ENCODE measurements around the gene DLK1.

Gene DLK1

DNA sequence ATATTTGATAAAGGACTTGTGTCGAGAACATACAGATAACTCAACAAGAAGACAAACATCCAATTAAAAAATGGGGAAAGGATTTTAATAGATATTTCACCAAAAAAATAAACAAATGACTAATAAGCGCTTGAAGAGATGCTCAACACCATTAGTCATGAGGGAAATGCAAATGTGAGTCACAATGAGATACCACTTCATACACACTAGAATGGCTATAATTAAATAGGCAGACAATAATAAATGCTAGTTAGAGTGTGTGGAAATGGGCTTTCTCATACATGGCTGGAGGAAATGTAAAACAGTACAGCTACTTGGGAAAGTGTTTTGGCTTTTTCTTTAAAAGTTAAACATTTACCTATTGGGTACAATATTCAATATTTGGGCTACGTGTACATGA is 34.8 kb downstream of the DLK1 start:
- no peak for DNase-seq (ENCODE audit: low read depth, low spot score)

- DNase-seq (ENCODE audit: low read depth, low spot score) = no peak
Measured at GRCh38 chr14:100762089-100762515, 35.4 kb downstream of the DLK1 start.

DNA sequence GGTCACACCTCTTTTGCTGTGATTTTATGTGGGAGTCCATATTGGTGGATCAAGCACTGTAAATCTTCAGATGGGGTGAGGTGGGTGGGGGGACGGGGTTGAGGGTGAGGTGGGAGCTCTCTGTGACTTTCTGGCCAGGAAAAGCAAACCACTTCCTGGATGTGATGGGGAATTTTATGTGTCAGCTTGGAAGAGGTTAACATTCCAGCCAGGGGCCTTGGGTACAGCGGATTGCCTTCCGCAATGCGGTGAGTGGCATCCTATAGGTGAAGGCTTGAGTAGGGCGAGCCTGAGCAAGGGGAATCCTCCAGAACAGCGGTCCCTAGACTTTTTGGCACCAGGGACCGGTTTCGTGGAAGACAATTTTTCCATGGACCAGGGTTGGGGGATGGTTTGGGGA is 36.2 kb downstream of the DLK1 start:
- DNase-seq (ENCODE audit: low read depth, low spot score) = no peak

DNA sequence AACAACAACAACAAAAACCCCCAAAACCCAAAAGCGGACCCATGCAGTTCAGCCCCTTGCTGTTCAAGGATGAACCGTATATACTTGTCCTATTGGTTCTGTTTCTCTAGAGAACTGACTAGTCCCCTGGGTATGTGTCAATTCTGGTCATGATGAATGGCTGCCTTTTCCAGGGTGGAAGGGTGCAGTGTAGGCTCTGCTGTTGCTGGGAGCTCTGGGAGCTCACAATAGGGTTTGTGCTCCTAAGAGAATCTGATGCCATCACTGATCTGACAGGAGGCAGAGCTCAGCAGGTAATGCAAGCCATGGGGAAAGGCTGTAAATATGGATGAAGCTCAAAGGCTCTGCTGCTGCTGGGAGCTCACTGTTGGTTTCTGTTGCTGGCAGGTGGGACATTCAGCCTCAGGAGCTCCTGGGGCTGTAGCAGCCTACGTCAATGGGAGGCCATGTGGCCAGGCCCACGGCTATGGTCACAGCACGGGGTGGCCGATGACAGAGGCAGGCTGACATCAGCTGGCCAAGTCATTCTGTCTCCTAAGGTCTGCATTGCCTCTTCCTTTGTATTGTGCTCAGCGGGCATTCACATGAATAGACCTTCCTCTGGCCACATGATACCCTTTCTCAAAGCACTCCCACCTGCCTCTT is 37.9 kb downstream of the DLK1 start:
- peak; percentile 89 for DNase-seq (ENCODE audit: low read depth, low spot score)

DNA sequence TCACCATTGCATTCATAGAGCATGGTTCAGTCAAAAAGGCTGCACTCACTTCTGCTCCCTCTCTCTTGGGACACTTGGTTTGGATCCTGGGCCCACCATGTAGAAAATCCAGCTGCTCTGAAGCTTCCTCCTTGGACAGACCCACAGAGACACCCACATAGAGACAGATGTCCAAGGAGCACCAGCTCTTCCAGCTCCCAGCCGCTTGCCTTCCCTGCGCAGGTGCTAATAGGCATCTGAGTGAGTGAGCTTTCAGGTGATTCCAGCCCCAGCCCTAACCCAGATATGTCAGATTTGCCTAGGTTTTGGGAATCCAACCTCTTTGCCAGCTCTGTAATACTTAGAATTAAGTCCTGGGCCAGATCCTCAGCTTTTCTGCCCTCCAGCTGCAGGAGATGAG is 38.6 kb downstream of the DLK1 start:
- no peak for DNase-seq (ENCODE audit: low read depth, low spot score)

GRCh38 chr14:100765991-100766390 is 39.3 kb downstream of the DLK1 start:
- DNase-seq (ENCODE audit: low read depth, low spot score) = no peak

DNA sequence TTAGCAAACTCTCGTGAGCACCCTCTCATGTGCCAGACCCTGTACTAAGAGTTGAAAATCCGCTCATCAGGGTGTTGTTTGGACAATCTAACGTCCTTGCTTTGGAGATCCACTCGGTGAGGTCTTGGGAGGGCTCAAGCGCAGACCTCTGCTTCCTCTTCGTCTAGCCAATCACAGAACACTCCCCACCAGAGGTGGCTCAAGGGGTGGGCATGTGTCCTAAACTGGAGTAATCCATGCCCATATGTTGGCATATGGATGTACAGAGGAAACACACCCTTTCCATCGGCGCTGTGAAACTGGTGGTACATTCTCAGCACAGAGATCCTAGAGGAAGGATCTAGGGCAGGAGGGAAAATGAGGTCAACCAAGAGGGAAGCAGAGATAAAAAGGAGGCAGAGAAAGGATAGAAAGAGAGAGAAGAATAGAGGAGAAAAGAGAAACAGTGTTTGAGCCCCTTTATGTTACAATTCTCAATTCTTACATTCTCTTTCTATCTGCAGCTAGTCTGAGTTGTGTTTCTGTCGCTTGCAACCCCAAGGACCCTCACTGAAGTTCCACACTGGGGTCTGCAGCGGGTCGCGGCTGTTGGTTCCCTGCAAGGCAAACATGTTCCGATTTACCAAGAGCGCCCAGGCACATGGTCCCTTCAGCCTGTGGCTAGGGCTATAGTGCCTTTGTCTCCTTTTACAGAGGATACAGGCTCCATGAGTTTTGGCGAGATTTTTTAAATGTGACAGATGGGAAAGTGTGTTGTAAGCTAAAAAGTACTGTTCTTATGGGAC is 40.5 kb downstream of the DLK1 start:
- DNase-seq (ENCODE audit: low read depth, low spot score) = no peak

- no peak for DNase-seq (ENCODE audit: low read depth, low spot score)
Measured at GRCh38 chr14:100767788-100768536, 41.3 kb downstream of the DLK1 start.

- DNase-seq (ENCODE audit: low read depth, low spot score) = no peak
Measured at GRCh38 chr14:100769035-100769939, 42.6 kb downstream of the DLK1 start.

DNA sequence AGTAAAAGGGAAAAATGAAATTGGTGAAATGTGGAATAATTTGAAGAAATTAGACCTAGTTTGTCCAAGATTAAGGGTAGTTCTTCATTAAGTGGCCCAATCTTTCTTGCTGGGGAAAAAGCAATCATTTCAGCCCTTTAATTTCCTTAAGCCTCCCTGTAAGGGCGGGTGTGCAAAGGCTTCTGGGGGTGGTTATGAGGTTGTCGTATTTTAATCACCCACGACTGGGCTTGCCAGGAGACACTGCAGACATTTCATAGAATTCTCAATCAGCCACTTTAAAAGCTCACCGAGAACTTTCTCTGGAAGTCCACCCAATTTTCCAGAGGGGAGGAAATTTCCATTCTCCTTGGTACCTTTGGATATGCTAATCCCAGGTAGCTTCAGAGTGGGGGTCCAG is 43.4 kb downstream of the DLK1 start:
- no peak for DNase-seq (ENCODE audit: low read depth, low spot score)

GRCh38 chr14:100770605-100771120 is 44.0 kb downstream of the DLK1 start:
- DNase-seq (ENCODE audit: low read depth, low spot score) = peak; percentile 47

DNA sequence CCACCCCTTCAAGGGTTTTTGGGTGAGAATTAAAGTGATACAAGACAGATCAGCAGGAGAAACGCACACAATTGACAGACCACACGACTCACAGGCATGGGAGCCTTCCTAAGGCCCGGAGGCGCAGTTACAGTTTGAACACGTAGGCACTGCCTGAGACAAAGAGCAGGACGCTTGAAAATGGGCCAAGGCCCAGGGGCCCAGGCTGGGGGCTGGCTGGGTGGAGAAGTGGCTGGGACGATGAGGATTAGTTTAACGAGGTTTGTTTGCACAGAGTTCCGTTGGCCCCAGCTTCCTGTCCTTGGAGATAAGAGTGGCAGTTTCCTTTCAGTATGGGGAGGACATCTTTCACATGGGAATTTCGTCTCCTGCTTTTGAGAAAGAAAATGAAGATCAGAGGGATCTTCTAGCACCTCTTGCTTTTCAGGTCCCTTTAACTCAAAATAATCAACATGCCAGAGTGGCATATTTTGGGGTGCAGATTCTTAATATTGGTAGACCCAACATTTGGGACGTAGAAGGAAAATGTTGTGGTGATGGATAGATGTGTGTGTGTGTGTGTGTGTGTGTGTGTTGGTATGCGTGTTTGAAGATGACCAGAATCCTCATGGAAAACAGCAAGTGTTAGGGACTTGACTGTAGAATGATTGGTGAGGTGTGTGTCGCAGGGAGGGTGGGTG is 44.6 kb downstream of the DLK1 start:
- DNase-seq (ENCODE audit: low read depth, low spot score) = peak; percentile 72

- DNase-seq (ENCODE audit: low read depth, low spot score) = no peak
Measured at GRCh38 chr14:100772607-100773165, 46.0 kb downstream of the DLK1 start.

- no peak for DNase-seq (ENCODE audit: low read depth, low spot score)
Measured at GRCh38 chr14:100773331-100774163, 46.9 kb downstream of the DLK1 start.

DNA sequence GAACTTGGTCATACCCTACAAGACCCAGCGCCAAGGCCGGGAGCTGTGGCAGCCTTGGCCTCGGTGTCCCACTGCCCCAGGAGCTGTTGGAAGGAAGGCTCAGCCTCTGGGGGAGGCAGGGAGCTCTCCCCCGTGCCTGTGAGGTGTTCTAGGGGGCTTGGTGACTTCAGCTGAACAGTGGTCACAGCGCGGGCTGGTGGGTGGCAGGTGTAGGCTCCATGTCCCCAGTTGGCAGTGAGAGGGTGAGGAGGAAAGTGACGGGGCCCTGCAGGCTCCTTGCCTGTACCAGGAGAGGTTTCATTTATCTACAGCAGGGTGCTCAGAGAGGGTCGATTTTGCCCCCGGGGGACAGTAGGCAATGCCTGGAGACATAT is 47.5 kb downstream of the DLK1 start:
- no peak for DNase-seq (ENCODE audit: low read depth, low spot score)

DNA sequence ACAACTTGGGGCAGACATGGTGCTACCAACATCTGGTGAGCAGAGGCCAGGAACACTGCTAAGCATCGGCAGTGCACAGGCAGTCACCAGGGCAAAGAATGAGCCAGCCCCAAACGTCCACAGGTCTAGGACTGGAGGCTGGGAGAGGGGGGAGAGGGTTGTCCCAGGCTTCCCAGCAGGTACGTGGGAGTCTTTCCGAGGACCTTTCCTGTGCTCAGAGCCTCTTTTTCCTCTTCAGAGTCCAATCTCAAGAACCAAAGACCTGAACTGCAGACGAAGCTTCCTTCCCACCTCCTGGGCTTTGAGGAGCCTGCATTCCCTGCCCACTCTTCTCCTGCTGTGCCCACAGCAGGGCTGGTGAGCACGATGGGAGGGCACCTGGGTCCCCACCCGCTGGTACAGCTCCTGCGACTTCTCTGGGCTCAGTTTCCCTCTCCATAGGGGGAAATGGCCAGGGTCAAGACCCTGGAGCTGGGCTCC is 48.7 kb downstream of the DLK1 start:
- no peak for DNase-seq (ENCODE audit: low read depth, low spot score)

DNA sequence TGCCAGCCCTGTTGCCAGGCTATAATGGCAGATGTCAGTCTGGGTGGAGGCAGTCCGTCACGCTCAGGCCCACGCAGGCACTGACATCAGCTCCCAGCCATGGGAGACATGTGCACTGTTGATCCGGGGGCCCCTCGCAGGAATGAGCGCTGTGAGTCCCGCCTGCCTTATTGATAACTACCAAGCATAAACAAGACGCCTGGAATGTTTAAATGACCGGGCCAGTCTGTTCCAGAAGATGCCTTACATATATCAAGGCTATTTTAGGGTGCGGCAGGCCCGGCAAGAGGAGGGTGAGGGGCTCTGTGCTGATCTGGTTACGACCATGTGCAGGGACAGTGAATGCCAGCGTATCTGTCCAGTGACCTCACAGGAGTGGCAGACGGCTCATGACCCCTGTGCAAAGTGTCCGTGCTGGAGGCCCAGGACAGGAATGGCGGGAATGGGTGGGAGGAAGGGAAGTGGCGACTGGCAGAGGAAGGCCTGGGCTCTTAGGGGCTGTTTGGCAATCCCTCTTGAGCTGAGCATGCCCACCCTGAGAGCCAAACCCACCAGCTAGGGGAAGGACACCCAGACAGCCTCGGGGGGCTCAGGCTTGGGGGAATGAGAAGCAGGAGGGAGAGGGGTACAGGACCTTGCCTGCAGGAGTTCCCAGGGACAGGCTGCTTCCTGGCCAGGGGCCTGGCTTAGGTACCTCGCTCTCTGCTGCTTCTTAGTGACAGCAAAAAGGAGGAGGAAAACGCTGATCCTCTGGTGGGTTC is 49.3 kb downstream of the DLK1 start:
- DNase-seq (ENCODE audit: low read depth, low spot score) = no peak

- no peak for DNase-seq (ENCODE audit: low read depth, low spot score)
Measured at GRCh38 chr14:100776681-100777365, 50.1 kb downstream of the DLK1 start.

Data from ELF-1 (cell line).